GM20431 (cell line): ENCODE measurements around the gene DYNC1LI2.

ENCODE experiments used
- in situ Hi-C: fragments of 300-500 bp; cut with MseI, MboI; formaldehyde crosslinking; loops from one replicate; pipeline ENCODE4 v1.15.0; 2020; ENCODE audit warnings: low sequenced_read_pairs; ENCODE audit not compliant: unreplicated experiment

The DYNC1LI2 gene

GRCh38 chr16:66741169-66741900 is 10.1 kb downstream of the DYNC1LI2 start:
- in situ Hi-C loops, result loop anchor here (25.0 kb wide), 1 partner anchor 329 kb away; no protein-coding TSS in a partner anchor

GRCh38 chr16:66740533-66740932 is 10.9 kb downstream of the DYNC1LI2 start:
- in situ Hi-C loops, result loop anchor here (25.0 kb wide), 1 partner anchor 328 kb away; no protein-coding TSS in a partner anchor

GRCh38 chr16:66740010-66740409 is 11.4 kb downstream of the DYNC1LI2 start:
- in situ Hi-C loops, result loop anchor here (25.0 kb wide), 1 partner anchor 328 kb away; no protein-coding TSS in a partner anchor

- in situ Hi-C loops, result loop anchor here (25.0 kb wide), 1 partner anchor 324 kb away; no protein-coding TSS in a partner anchor
Observed at GRCh38 chr16:66735891-66736290, 15.5 kb downstream of the DYNC1LI2 start.

GRCh38 chr16:66731101-66731500 is 20.3 kb downstream of the DYNC1LI2 start:
- in situ Hi-C loops, result loop anchor here (25.0 kb wide), 1 partner anchor 319 kb away; no protein-coding TSS in a partner anchor

- in situ Hi-C loops, result loop anchor here (25.0 kb wide), 1 partner anchor 317 kb away; no protein-coding TSS in a partner anchor
Observed at GRCh38 chr16:66728804-66729203, 22.6 kb downstream of the DYNC1LI2 start.

GRCh38 chr16:66728117-66728787 is 23.2 kb downstream of the DYNC1LI2 start:
- in situ Hi-C loops, result loop anchor here (25.0 kb wide), 1 partner anchor 316 kb away; no protein-coding TSS in a partner anchor

GRCh38 chr16:66720766-66721165 is 30.6 kb downstream of the DYNC1LI2 start:
- in situ Hi-C loops, result no loop called here

GRCh38 chr16:66719246-66719645 is 32.2 kb downstream of the DYNC1LI2 start:
- in situ Hi-C loops, result no loop called here

- in situ Hi-C loops, result no loop called here
Observed at GRCh38 chr16:66717776-66718175, 33.6 kb downstream of the DYNC1LI2 start.

- in situ Hi-C loops, result no loop called here
Observed at GRCh38 chr16:66717112-66717675, 34.2 kb downstream of the DYNC1LI2 start.

- in situ Hi-C loops, result no loop called here
Observed at GRCh38 chr16:66714654-66715307, 36.6 kb downstream of the DYNC1LI2 start.

- in situ Hi-C loops, result no loop called here
Observed at GRCh38 chr16:66714062-66714461, 37.3 kb downstream of the DYNC1LI2 start.

- in situ Hi-C loops, result no loop called here
Observed at GRCh38 chr16:66713076-66713475, 38.3 kb downstream of the DYNC1LI2 start.

- in situ Hi-C loops, result no loop called here
Observed at GRCh38 chr16:66712512-66712911, 38.9 kb downstream of the DYNC1LI2 start.

GRCh38 chr16:66711581-66711980 is 39.8 kb downstream of the DYNC1LI2 start:
- in situ Hi-C loops, result no loop called here

GRCh38 chr16:66706506-66706880 is 44.9 kb downstream of the DYNC1LI2 start:
- in situ Hi-C loops, result no loop called here

GRCh38 chr16:66705790-66706505 is 45.5 kb downstream of the DYNC1LI2 start:
- in situ Hi-C loops, result no loop called here

- in situ Hi-C loops, result no loop called here
Observed at GRCh38 chr16:66703406-66704215, 47.8 kb downstream of the DYNC1LI2 start.
